Panc1 (cell line): ENCODE data around the gene MAP3K14. TPM values are rescaled to one million over a fixed set of nuclear protein-coding genes. Genes with fewer than 3 reads are reported as not detected.

Experiments used
- ATAC-seq: fragments of 200-7000 bp; cut with Tn5 transposase; 2 replicates; pipeline ENCODE4 v1.9.1; 2020; ENCODE audit warnings: mild to moderate bottlenecking, moderate library complexity
- BruUV-seq: library from RNA; stranded (reverse); fragments of 400-500 nt; replicated peaks from 2 replicates; lab custom pipeline; 2021; lab: Mats Ljungman, UMichigan
- CTCF ChIA-PET: fragments of 300-600 bp; sonication (Branson Sonifier 250); formaldehyde crosslinking; loops from one replicate; lab custom pipeline; 2022; ENCODE audit warnings: antibody characterized with exemption; lab: Charles Lee
- POLR2A ChIA-PET: fragments of 300-600 bp; sonication (Branson Sonifier 250); formaldehyde crosslinking; loops from one replicate; lab custom pipeline; 2022; ENCODE audit warnings: antibody characterized with exemption; lab: Charles Lee
- DNase-seq: peaks from one replicate; pipeline ENCODE4 v3.0.0-alpha.2; 2010; ENCODE audit warnings: low read depth, low spot score
- H3K27ac ChIP-seq: 2 replicates; pipeline ENCODE4 v1.5.1; 2011; ENCODE audit warnings: mild to moderate bottlenecking, low read length, inconsistent platforms
- H3K27me3 ChIP-seq: fragments of 200-500 bp; sonication (Bioruptor generic); 2 replicates; pipeline ENCODE4 v1.6.0; 2014; ENCODE audit warnings: low read length, inconsistent platforms; ENCODE audit not compliant: control insufficient read depth, insufficient read depth
- H3K36me3 ChIP-seq: fragments of 200-500 bp; sonication (Bioruptor generic); 2 replicates; pipeline ENCODE4 v1.5.1; 2014; ENCODE audit warnings: inconsistent platforms, mild to moderate bottlenecking, low read length, moderate library complexity; ENCODE audit not compliant: control insufficient read depth, insufficient read depth
- H3K4me1 ChIP-seq: 2 replicates; pipeline ENCODE4 v1.5.1; 2011; ENCODE audit warnings: inconsistent platforms, mild to moderate bottlenecking, low read length, moderate library complexity; ENCODE audit not compliant: control insufficient read depth, insufficient read depth
- H3K4me3 ChIP-seq, 2 experiments: 2 replicates each; pipeline ENCODE4 v1.5.1; 2011 to 2012; ENCODE audit warnings: low read depth in 2 of 2, low read length in 2 of 2, mild to moderate bottlenecking in 2 of 2, inconsistent platforms in 1 of 2, moderate library complexity in 1 of 2
- H3K9me3 ChIP-seq: fragments of 200-500 bp; sonication (Bioruptor generic); 2 replicates; pipeline ENCODE4 v1.5.1; 2014; ENCODE audit warnings: low read depth, mild to moderate bottlenecking, inconsistent platforms, low read length, moderate library complexity; ENCODE audit not compliant: control insufficient read depth, insufficient read depth
- POLR2AphosphoS5 ChIP-seq: IDR thresholded peaks from 2 replicates; pipeline ENCODE4 v1.6.1; 2012; ENCODE audit warnings: mild to moderate bottlenecking, low read depth, low read length, moderate library complexity
- REST ChIP-seq, 2 experiments: IDR thresholded peaks; 2 replicates each; pipeline ENCODE4 v1.6.1; 2011 to 2012; ENCODE audit warnings: low read depth in 2 of 2, control low read depth in 1 of 2, low read length in 1 of 2, mild to moderate bottlenecking in 1 of 2, moderate library complexity in 1 of 2; ENCODE audit not compliant: insufficient read depth in 1 of 2
- SIN3A ChIP-seq: IDR thresholded peaks from 2 replicates; pipeline ENCODE4 v1.6.1; 2012; ENCODE audit warnings: low read depth, mild to moderate bottlenecking, low read length, moderate library complexity, borderline replicate concordance; ENCODE audit not compliant: insufficient read depth
- TCF7L2 ChIP-seq: IDR thresholded peaks from 2 replicates; pipeline ENCODE4 v1.6.1; 2011; ENCODE audit warnings: mild to moderate bottlenecking, low read depth, low read length, inconsistent platforms
- in situ Hi-C: cut with HindIII; loops from 2 replicates; pipeline ENCODE4 v1.10.0; 2016; ENCODE audit warnings: low sequenced_read_pairs, low pct_unique_long_range_greater_than_20kb
- intact Hi-C: fragments of 100-400 bp; cut with micrococcal nuclease; formaldehyde crosslinking; loops from one replicate; pipeline ENCODE4 v1.10.0; 2022; ENCODE audit not compliant: unreplicated experiment
- total RNA-seq: library from RNA; stranded (reverse); gene quantifications from one replicate; pipeline ENCODE4 v1.2.1, GENCODE V29; 2021; ENCODE audit not compliant: unreplicated experiment
- TF ChIP-seq, protein P1 (sequence below): fragments of 450-650 bp; IDR thresholded peaks from 2 replicates; pipeline ENCODE4 v1.5.1; 2017; ENCODE audit warnings: mild to moderate bottlenecking

MAP3K14 gene
- total RNA-seq, 1 experiment from 2014 or later = 80.8 TPM

GRCh38 chr17:45306094-45306493 lies 10.7 kb downstream of the MAP3K14 start:
- in situ Hi-C loops (no loop called here), intact Hi-C loops (no loop called here)
- DNase-seq = no peak
- Histone ChIP-seq H3K9me3 (no peaks in the 10 kb centered on the region), H3K36me3 (peaks cover 5% of the 10 kb centered on the region; the same call in 1 of the 2 replicates), H3K27me3 (no peaks in the 10 kb centered on the region), H3K4me1 (peaks cover 89% of the 10 kb centered on the region), H3K27ac (peak overlapping the region; percentile 90), H3K4me3 (no peak overlapping the region)
- no peak for ATAC-seq
- TF ChIP-seq TCF7L2 (no peak), SIN3A (no peak), REST (IDR thresholded peaks at IDR 0.05; ENCODE audit: insufficient read depth in 1 of 2, low read depth in 2 of 2, low read length in 1 of 2) (no peak), POLR2AphosphoS5 (no peak; the same call in 1 of the 2 replicates)
- TF ChIP-seq, protein P1, sequence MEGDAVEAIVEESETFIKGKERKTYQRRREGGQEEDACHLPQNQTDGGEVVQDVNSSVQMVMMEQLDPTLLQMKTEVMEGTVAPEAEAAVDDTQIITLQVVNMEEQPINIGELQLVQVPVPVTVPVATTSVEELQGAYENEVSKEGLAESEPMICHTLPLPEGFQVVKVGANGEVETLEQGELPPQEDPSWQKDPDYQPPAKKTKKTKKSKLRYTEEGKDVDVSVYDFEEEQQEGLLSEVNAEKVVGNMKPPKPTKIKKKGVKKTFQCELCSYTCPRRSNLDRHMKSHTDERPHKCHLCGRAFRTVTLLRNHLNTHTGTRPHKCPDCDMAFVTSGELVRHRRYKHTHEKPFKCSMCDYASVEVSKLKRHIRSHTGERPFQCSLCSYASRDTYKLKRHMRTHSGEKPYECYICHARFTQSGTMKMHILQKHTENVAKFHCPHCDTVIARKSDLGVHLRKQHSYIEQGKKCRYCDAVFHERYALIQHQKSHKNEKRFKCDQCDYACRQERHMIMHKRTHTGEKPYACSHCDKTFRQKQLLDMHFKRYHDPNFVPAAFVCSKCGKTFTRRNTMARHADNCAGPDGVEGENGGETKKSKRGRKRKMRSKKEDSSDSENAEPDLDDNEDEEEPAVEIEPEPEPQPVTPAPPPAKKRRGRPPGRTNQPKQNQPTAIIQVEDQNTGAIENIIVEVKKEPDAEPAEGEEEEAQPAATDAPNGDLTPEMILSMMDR = no peak
- ChIA-PET CTCF (interaction anchor here (0.7 kb wide), 1 partner anchor 739 kb away, joined by 3 read pairs; no protein-coding TSS in a partner anchor), POLR2A (no interaction called here)
- BruUV-seq = TSS peak; percentile 0

- peaks cover 87% of the 10 kb centered on the region for H3K4me1 ChIP-seq
- no peaks in the 10 kb centered on the region for H3K9me3 ChIP-seq
- ChIA-PET CTCF (no interaction called here), POLR2A (no interaction called here)
- in situ Hi-C loops (no loop called here), intact Hi-C loops (no loop called here)
- no peak for TF ChIP-seq TCF7L2
- TF ChIP-seq SIN3A = no peak
- TF ChIP-seq, protein P1 = no peak
- no peak; the same call in 1 of the 2 replicates for TF ChIP-seq POLR2AphosphoS5
- ATAC-seq = peak; percentile 17; the same call in 1 of the 2 replicates
- H3K27ac ChIP-seq = peak overlapping the region; percentile 90
- no peak overlapping the region for H3K4me3 ChIP-seq
- no peaks in the 10 kb centered on the region for H3K27me3 ChIP-seq
- no peak for DNase-seq
- BruUV-seq = no TSS peak
- H3K36me3 ChIP-seq = peaks cover 4% of the 10 kb centered on the region; the same call in 1 of the 2 replicates
Measured at GRCh38 chr17:45305530-45306087, 11.2 kb downstream of the MAP3K14 start.
